SU-DHL-6 (cell line): ENCODE data around the gene IFIT3.

Experiments
- CTCF ChIP-seq: fragments of 200-600 bp; sonication (generic); IDR thresholded peaks from one replicate; pipeline ENCODE4 v1.5.1; 2017; ENCODE audit warnings: antibody characterized with exemption, mild to moderate bottlenecking, low read length, moderate library complexity; ENCODE audit not compliant: insufficient read depth, poor library complexity, severe bottlenecking
- EZH2phosphoT487 ChIP-seq: fragments of 200-600 bp; sonication (generic), shearing (Covaris generic); conservative IDR thresholded peaks from 2 replicates; pipeline ENCODE4 v1.6.1; 2018; ENCODE audit warnings: mild to moderate bottlenecking, antibody characterized with exemption, low read length, moderate library complexity, mixed read lengths

DNA sequence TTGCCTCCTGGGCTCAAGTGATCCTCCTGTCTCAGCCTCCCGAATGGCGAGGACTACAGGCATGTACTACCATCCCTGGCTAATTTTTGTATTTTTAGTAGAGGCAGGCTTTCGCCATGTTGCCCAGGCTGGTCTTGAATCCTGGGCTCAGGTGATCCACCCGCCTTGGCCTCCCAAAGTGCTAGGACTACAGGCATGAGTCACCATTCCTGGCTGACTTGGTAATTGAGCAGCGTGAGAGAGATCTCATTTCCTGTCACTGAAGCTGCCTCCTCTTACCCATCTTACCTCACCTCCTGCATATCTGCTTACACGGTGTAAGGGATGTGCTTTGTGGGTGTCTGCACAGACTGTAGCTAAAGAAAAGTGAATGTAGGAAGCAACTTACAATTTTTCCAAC is 9.7 kb downstream of the IFIT3 start:
- TF ChIP-seq CTCF = no peak
- TF ChIP-seq EZH2phosphoT487 = no peak
